Raji (cell line): Measurements from ENCODE around the gene TSHZ1.

Experiments
- POLR2A ChIP-seq: IDR thresholded peaks from 2 replicates; pipeline ENCODE4 v1.6.1; 2011; ENCODE audit warnings: low read depth, low read length, control low read depth; ENCODE audit not compliant: insufficient read depth

Gene TSHZ1

DNA sequence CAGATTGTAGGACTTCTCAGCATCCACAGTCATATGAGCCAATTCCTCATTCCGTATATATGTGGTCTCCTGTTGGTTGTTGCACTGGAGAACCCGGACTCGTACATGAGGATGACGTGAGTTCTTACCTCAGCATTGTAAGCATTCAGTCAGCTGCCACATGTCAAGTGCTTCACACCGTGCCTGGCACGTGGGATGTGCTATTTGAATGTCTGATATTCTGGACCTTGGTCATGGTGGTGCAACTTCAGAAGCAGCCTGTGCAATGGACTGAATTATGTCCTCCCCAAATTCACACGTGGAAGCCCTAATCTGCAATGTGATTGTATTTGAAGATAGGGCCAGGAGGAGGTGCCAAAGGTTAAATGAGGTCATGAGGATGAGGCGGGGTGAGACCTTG lies 33.7 kb upstream of the TSHZ1 start:
- TF ChIP-seq POLR2A = no peak

DNA sequence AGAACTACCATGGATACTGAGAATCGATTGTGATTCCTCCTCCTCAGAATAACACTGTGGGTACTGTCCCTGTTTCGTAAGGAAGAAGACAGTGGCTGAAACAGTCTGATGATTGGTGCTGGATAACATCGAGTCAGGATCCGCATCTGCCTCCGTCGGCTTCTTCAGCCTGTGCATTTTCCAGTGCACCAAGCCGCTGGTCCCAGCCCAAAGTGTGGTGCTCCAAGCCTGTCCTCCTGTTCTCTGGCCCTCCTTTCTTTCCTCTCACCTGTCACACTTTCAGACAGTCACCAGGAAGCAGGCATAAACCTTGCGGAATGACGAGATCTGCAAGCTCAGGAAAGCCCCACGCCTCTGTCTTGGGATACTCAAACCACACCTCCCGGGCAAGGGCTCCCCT lies 32.2 kb upstream of the TSHZ1 start:
- no peak for TF ChIP-seq POLR2A

DNA sequence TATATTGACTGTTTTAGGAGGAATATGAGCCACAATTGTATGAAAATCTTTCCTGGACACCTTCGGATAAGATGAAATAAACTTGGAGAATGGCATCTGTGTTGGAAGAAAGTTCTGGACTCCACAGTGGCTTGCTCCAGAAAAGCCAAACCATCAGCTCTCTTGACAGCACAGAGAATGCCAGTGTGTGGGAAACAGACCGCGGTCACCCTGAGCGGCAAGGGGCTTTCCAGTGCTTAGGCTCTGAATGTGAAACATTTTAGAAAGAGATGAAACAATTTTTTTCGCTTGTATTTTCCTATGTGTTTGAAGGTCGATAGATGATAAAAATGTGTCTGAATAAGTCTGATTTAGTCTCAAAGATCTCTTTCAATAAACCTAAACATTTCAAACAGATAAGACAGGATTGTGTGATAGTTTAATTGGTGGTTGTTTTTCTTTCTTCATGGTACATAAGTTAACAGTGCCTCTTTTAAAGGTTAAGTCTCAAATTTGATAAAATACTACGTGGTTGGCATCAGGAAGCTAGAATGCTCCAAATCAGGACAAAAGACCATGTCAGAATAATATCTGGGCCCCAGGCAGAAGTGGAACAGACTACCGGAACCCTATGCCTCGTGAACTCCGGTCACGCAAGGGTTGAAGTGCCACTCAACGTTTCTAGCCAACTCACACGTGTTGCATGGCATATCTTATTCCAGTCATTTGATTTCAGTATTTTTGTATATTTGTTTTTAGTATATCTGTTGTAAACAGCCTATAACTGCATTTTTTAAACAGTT lies 30.6 kb upstream of the TSHZ1 start:
- TF ChIP-seq POLR2A = no peak

DNA sequence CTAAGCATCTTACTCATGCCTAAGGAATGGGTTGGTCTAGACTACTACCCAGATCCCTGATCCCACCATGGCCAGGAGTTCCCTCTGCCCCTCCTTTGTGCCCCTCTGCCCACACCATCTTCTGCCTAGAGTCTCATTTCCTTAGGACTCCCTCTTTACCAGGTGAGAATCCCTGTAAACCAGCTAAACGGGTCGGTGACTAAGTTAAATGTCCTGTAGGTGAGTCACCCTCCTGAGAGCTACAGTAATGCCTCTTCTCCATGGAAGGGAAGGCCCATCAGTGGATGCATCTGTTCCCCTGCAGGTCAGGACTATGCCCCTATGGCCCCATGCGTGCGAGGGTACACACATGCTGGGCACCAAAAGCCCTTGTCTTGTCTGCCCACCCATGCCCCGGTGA lies 27.1 kb upstream of the TSHZ1 start:
- no peak for TF ChIP-seq POLR2A

DNA sequence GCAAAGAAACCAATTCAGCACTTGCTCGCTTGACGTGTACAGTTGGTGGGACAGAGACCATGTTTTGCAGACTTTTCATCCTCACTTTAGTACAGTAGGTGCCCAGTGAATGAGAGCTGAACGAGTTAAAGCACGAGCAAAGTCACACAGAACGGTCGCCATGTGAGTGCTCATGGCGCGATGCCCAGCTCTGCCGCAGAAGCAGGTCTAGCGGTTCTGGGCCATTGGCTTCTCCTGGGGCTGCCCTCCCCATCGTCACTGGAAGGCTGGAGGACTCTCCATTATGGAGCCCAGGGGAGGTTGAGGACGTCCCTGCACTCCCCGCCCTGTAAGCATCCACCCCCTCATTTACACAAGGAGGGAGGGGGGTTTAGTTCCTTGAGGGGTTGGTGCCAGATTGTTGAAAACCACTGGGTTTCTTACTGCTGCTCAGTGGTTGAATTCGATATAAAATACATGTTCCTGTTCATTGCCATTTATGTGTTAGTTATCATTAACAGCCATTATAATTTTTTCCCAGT lies 26.6 kb upstream of the TSHZ1 start:
- no peak for TF ChIP-seq POLR2A

DNA sequence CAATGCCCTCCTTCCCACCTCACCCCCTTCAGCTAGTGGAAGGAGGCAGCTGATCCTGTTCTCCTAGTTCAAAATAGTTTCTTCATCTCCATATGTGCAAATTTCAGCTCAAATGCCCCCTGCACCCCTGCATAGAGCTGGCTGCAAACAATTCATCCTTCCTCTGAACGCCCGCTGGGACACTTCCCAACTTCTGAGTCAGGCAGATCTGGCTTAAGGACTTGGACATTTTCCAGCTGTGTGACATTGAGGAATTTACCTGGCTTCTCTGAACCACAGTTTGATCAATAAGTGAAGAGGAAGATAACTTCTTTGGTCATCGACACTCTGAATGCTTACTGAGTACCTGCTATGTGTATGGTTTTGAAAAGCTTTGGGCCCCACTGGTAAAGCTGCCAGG lies 25.1 kb upstream of the TSHZ1 start:
- TF ChIP-seq POLR2A = no peak

DNA sequence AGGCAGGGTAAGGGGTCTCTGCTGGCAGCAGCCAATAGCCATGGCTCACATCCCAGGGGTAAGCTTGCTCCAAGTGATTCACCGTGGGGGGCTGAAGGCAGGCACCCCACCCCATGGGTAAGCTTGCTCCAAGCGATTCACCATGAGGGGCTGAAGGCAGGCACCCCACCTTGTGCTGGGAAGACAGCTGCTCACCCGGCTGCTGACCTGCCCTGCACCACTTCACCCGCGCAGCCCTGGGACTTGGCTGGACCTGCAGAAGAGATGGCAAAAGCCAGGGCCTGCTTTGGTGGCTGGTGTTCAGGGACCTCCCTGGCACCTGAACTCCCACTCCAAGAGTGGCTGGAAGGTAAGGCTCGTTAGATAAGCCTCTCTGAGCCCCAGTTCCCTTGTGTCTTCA lies 20.9 kb upstream of the TSHZ1 start:
- no peak for TF ChIP-seq POLR2A

DNA sequence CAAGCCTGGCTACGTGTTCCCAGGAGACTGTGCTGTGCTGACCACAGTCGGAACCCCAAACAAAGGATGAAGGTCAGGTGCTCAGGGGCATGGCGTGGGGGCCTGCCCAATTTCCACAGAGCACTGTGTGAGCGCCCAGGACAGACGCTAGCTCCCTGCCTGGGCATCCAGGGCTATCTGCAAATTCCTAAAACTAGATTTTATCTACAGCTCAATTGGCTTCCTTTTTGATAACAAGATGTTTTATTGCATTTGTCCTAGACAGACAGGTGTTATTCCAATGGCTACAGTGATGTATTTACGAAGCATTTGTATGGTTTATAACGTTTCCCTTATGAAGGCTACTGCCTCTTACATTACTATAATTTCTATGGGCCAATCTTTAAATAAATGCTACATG lies 17.7 kb upstream of the TSHZ1 start:
- TF ChIP-seq POLR2A = no peak

DNA sequence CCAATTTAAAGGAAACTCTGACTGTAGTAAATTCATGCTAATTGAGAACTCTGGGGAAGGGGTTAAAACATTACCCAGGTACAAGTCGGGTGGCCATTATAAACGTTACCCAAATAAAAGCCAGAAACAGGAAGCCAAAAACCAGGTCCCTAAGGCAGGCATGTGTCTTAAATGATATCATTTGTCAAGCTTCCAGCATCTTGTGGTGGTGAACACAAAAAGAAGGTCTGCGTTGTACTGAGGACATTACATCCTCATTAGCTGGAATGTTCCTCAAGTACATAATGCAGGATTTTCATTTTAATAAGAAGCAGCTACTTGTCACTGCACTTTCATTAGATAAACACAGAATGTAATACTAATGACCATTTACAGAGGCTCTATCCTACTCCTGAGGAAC lies 12.6 kb upstream of the TSHZ1 start:
- no peak for TF ChIP-seq POLR2A

DNA sequence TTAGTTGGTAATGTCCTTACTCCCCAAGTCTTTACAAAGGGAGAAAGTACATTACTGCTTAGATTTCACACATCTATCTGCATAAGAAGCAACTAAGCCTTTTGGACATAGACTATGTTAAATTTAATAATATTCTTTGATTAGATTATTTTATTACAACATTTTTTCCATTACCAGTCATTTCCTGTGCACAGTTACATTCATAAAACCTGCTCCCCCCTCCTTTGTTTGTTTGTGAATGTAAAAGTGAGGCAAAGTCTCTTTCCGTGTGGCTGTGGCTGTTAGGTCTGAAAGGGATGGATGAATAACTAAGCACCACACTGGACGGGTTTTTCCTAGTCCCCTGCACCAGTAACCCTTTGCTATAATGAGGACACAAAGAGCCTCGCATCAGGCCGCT lies 11.3 kb upstream of the TSHZ1 start:
- TF ChIP-seq POLR2A = no peak

DNA sequence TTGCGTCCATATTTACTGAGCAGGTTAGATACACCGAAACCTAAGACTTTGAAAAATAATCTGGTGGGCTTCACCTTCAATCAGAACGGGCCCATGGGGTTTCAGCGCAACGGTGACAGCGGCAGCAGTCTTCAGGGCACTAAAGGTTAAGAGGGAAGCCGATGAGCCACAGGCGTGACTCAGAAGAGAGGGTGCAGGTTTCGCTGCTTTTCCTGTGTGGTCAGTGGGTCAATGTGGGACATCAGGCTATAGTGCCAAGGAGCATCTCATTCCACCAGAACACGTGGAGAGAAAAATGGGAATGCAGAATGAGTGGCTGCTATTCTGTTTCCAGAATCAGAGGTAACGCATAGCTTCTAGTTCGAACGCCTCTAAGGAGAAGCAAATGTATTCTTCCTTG lies 10.5 kb upstream of the TSHZ1 start:
- no peak for TF ChIP-seq POLR2A

DNA sequence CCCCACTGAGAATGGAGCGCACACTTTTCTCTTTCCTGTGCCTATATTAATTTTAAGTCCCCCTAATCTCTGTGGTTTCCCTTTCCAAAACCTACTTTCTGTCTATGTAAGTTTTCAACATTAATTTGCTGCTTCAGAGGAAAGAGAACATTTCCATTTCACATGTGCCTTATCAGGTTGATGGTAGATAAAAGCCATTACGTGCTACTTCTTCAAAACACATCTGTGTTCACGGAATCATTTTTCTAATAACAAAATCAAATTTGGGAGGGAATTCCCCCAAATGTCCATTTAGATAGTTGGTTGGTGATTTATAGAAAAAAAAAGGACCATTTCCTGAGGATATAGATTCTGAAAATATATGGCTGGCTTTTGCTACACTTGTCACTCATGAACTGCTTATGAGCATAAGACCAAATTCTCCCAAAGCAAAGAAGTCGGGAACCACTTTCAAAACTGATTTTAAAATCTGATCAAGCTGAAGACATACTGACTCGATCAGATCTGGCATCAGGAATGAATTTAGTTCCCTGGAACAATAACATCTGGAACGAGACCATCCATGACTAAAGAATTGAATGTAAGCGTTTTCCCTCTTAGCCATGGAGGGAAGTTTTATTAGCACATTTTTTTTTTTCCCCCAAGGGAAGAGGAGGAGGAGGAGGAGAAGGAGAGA lies 9.9 kb upstream of the TSHZ1 start:
- no peak for TF ChIP-seq POLR2A

DNA sequence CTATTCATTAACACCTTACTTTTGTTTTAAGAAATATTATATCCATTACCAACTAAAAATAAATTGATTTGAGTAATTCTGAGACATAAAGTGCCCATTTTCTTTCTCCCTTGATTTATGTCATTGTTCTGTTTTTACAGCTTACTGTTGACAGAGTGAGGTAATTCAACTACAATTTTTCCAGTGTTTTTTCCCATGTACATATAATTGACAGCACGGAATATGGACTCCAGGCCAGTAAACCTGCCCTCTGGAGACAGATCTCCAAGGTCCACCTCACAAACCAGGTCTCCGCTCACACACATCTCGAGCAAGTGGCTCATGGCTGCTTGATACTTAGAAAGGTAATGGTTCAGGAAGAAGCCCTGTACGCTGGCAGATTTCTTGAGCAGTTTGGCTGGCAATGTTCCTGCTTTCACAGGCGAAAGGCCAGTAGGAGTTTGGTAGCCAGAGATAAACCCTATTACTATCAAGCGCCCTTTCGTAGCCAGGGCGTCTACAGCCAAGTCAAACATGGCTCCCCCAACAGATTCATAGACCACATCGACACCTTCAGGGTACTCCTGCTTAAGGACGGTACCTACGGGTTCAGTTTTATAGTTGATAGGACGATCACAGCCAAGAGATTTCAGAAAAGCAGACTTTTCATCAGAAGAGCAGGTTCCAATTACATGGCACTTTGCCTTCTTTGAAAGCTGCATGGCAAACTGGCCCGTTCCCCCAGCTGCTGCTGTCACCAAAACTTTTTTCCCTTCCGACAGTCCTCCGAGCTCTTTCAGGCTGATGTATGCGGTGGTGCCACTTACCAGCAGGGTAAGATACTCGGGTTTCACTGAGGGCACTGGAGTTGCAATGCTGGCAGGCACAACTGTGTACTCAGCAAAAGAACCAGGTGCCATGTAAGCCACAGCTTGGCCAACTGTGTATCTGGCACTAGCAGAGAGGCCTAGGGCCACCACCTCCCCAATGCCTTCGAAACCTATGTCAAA lies 9.0 kb upstream of the TSHZ1 start:
- no peak for TF ChIP-seq POLR2A

DNA sequence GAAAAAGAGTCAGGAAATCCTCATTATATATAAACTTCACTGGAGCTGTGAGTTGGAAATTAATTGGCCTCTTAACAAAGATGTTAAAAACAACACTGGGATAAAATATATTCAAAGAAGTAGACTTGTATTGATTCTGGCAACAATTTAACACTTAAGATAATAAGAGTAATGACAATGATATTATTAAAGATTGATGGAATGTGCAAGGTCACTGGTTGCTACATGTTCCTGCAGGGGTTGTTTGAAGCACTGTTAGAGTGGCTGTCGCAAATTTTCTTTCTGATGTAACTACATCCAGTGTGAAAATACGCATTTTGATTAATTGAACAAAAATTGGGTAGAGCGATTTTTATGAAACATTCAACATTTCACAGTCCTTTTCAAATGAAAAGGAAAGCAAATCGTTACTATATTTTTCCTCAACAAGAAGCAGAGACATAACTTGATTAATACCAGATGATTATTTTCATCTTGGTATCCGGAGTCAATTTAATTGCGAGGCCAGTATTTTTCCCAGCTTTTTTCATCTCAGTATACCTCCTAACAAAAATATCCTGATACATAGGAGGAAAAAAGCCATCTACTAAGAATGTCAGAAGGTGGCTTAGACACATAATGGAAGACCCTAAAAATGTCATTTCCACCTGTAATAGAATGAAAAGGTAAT lies 7.8 kb upstream of the TSHZ1 start:
- no peak for TF ChIP-seq POLR2A

DNA sequence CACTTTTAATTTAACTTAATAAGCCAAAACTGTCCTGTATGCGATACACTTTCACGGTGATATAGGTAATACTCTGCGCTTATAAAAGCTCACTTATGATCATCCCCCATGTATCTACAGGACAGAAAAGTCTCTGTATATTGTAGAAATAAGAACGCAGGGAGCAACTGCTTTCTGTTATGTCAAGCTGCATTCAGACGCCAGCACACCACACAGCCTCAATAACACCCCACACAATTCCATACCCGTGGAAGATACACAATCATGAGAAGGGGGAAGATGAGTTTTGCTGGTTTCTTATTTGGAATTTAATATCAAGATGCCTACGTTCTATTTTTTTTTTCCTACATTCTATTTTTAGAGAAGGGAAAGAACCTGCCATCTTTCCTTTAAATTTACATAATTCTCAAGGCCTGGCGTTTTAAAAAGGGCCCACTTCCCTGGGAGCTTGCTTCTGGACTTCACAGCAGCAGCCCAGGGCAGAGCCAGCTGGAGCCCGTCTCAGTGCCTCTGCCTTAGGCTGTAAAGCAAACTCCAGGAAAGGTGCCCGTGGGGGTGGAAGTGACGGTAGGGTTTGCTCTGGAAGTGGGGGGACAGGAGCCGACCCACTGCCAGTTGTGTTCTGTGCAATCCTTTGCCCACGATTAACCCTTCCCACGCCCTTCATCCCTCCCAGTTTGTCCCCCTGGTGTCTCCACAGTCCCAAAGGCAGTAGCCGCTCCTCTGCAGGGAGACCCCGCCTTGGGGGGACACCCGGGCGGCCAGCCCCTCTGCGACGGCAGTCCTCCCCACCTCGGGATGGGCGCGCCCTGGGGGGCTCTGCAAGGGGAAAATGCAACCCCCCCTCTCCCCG lies 7.0 kb upstream of the TSHZ1 start:
- TF ChIP-seq POLR2A = no peak
